ENCODE data around the gene ITSN2. TPM values are rescaled to one million over a fixed set of nuclear protein-coding genes. Genes with fewer than 3 reads are reported as not detected.

Gene ITSN2
- total and polyA plus RNA-seq, 4 donors = 21.0 to 36.7 (median 27.5) TPM

- peak in 3 of 6 donors; percentile 9 to 51 (median 20) for DNase-seq (ENCODE audit: low read depth in 4 of 6, low spot score in 6 of 6)
- Histone ChIP-seq H3K27ac (ENCODE audit: low read depth, low read length) (no peak overlapping the region), H3K4me3 (ENCODE audit: low read depth, low read length) (no peak overlapping the region), H3K4me1 (ENCODE audit: control insufficient read depth, insufficient read depth, low read length) (no peaks in the 10 kb centered on the region), H3K36me3 (ENCODE audit: control insufficient read depth, insufficient read depth, low read length) (no peaks in the 10 kb centered on the region), H3K9me3 (ENCODE audit: control insufficient read depth, insufficient read depth, low read length) (no peaks in the 10 kb centered on the region), H3K27me3 (ENCODE audit: control insufficient read depth, insufficient read depth, low read length) (no peaks in the 10 kb centered on the region)
Measured at GRCh38 chr2:24317491-24317920, 42.8 kb downstream of the ITSN2 start.

DNA sequence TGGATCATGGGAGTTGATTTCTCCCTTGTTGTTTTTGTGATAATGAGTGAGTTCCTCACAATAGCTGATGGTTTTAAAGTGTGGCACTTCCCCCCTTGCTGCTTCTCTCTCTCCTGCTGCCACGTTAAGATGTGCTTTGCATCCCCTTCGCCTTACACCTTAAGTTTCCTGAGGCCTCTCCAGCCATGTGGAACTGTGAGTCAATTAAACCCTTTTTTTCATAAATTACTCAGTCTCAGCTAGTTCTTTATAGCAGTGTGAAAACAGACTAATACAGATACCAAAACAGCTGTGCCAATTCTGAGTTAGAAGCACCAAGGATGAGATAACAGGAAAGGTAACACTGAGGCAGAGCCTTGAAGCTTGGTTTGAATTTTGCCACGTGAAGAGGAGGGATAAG lies 44.7 kb downstream of the ITSN2 start:
- Histone ChIP-seq H3K27me3 (ENCODE audit: control insufficient read depth, insufficient read depth, low read length) (no peaks in the 10 kb centered on the region), H3K36me3 (ENCODE audit: control insufficient read depth, insufficient read depth, low read length) (no peaks in the 10 kb centered on the region), H3K4me1 (ENCODE audit: control insufficient read depth, insufficient read depth, low read length) (no peaks in the 10 kb centered on the region), H3K27ac (ENCODE audit: low read depth, low read length) (no peak overlapping the region), H3K9me3 (ENCODE audit: control insufficient read depth, insufficient read depth, low read length) (no peaks in the 10 kb centered on the region), H3K4me3 (ENCODE audit: low read depth, low read length) (no peak overlapping the region)
- peak in 1 of 6 donors; percentile 23 for DNase-seq (ENCODE audit: low read depth in 4 of 6, low spot score in 6 of 6)
- WGBS (ENCODE audit: insufficient coverage) = 70% methylated on average over 2 of the region's 3 CpGs

DNA sequence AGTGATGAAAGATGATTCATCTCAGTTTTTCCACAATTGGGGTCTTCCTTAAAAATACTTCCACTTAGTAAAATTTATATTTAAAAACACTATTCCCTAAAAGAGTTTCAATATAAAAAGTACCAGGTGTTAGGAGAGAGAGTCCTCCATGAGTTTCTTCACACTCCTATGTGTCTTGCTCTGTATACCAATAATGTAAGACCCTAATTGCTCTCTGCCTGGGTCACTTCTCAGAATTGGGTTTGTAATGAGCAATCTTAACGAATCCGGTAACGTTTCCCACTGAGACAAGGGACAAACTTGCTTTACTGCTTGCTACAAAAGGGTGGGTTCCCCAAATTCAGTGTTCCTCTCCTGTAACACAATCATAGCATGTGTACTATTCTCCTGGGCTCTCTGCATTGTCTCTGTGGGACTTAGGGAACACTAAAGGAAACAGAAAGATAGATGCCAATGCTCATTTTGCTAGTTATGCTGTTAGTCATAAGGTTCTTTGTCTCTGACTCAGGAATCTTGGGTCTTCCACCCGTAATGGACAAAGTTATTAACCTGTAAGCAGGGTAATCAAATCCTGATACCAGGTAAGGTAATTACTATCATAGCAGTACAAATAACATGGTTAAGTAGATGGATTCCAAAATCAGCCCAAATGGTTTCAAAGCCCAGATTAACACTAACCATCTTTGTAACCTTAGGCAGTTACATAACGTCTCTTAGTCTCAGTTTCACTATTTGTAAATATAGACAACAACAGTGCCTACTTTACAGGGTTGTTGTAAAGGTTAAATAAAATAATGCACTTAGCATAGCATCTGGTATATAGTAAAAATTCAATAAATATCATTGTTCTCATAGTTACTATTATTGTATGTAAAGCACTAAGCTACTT lies 46.3 kb downstream of the ITSN2 start:
- H3K27ac ChIP-seq (ENCODE audit: low read depth, low read length) = no peak overlapping the region
- DNase-seq (ENCODE audit: low read depth in 4 of 6, low spot score in 6 of 6) = no peak
- no peak overlapping the region for H3K4me3 ChIP-seq (ENCODE audit: low read depth, low read length)
- 85% methylated on average over 2 of the region's 5 CpGs for WGBS (ENCODE audit: insufficient coverage)
- H3K27me3 ChIP-seq (ENCODE audit: control insufficient read depth, insufficient read depth, low read length) = no peaks in the 10 kb centered on the region
- H3K9me3 ChIP-seq (ENCODE audit: control insufficient read depth, insufficient read depth, low read length) = no peaks in the 10 kb centered on the region
- no peaks in the 10 kb centered on the region for H3K4me1 ChIP-seq (ENCODE audit: control insufficient read depth, insufficient read depth, low read length)
- no peaks in the 10 kb centered on the region for H3K36me3 ChIP-seq (ENCODE audit: control insufficient read depth, insufficient read depth, low read length)

DNA sequence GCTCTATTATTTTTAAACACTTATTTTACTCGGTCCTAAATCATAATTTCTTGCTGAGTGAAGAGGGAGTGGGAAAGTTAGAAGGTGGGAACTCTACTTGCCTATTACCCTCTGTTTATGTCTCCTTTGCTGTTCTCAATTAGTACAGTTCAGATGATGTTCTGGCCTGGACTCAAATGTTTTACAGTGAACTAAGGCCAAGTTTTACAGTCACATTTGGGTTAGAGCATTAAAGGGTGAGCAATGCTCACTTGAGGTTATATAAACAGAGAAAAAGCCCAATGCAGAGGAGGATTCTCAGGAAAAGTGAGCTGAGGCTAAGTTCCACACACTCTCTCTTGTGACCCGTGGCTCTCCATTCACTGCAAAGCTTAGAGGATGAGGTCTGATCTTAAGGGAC lies 52.4 kb downstream of the ITSN2 start:
- no peak for DNase-seq (ENCODE audit: low read depth in 4 of 6, low spot score in 6 of 6)
- H3K4me3 ChIP-seq (ENCODE audit: low read depth, low read length) = no peak overlapping the region
- peaks cover 3% of the 10 kb centered on the region for H3K36me3 ChIP-seq (ENCODE audit: control insufficient read depth, insufficient read depth, low read length)
- H3K27ac ChIP-seq (ENCODE audit: low read depth, low read length) = no peak overlapping the region
- no peaks in the 10 kb centered on the region for H3K4me1 ChIP-seq (ENCODE audit: control insufficient read depth, insufficient read depth, low read length)
- no peaks in the 10 kb centered on the region for H3K9me3 ChIP-seq (ENCODE audit: control insufficient read depth, insufficient read depth, low read length)
- H3K27me3 ChIP-seq (ENCODE audit: control insufficient read depth, insufficient read depth, low read length) = no peaks in the 10 kb centered on the region
- no CpG with 5 or more reads among the region's 2 CpGs for WGBS (ENCODE audit: insufficient coverage)

DNA sequence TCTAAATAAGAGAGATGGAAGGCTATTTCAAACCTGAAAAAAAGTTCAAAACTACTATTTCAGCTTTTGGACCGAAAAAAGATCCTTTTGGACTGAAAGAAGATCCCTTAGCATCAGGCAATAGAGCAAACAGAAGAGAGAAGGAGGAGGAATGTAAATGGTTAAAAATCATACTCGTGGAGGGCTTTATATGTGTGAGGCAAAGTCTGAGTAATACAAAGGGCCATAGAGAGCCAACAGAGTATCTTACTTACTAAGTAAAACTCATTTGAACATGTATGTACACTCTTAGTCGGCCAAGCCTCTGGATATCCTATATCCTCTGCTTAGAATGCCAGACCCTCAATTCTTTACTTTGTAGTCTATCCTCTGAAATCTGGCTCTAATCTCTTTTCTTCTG lies 55.7 kb downstream of the ITSN2 start:
- no peak overlapping the region for H3K4me3 ChIP-seq (ENCODE audit: low read depth, low read length)
- WGBS (ENCODE audit: insufficient coverage) = 22% methylated on average over 1 of the region's 3 CpGs
- H3K4me1 ChIP-seq (ENCODE audit: control insufficient read depth, insufficient read depth, low read length) = no peaks in the 10 kb centered on the region
- H3K27me3 ChIP-seq (ENCODE audit: control insufficient read depth, insufficient read depth, low read length) = no peaks in the 10 kb centered on the region
- peak overlapping the region; percentile 68 for H3K27ac ChIP-seq (ENCODE audit: low read depth, low read length)
- H3K9me3 ChIP-seq (ENCODE audit: control insufficient read depth, insufficient read depth, low read length) = no peaks in the 10 kb centered on the region
- peaks cover 18% of the 10 kb centered on the region for H3K36me3 ChIP-seq (ENCODE audit: control insufficient read depth, insufficient read depth, low read length)
- DNase-seq (ENCODE audit: low read depth in 4 of 6, low spot score in 6 of 6) = peak in 2 of 6 donors; percentile 7 to 13

GRCh38 chr2:24304098-24304497 lies 56.2 kb downstream of the ITSN2 start:
- Histone ChIP-seq H3K27ac (ENCODE audit: low read depth, low read length) (peak overlapping the region; percentile 68), H3K27me3 (ENCODE audit: control insufficient read depth, insufficient read depth, low read length) (no peaks in the 10 kb centered on the region), H3K4me3 (ENCODE audit: low read depth, low read length) (no peak overlapping the region), H3K4me1 (ENCODE audit: control insufficient read depth, insufficient read depth, low read length) (no peaks in the 10 kb centered on the region), H3K9me3 (ENCODE audit: control insufficient read depth, insufficient read depth, low read length) (no peaks in the 10 kb centered on the region), H3K36me3 (ENCODE audit: control insufficient read depth, insufficient read depth, low read length) (peaks cover 18% of the 10 kb centered on the region)
- 15% methylated on average over 4 of the region's 4 CpGs for WGBS (ENCODE audit: insufficient coverage)
- peak in 5 of 6 donors; percentile 30 to 80 (median 37) for DNase-seq (ENCODE audit: low read depth in 4 of 6, low spot score in 6 of 6)

DNA sequence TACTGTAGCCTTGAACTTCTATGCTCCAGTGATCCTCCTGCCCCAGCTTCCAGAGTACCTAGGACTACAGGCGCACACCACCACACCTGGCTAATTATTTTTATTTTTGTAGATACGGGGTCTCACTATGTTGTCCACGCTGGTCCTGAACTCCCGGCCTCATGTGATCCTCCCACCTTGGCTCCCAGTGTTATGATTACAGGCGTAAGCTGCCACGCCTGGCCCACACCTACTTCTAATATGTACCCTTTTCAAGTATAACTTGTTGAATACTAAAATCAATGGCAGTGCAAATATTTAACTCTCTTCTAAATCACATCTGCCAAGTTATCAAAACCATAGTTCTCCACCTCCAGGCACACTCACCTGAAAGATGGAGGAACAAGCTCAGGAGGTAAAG lies 58.7 kb downstream of the ITSN2 start:
- Histone ChIP-seq H3K27me3 (ENCODE audit: control insufficient read depth, insufficient read depth, low read length) (no peaks in the 10 kb centered on the region), H3K4me1 (ENCODE audit: control insufficient read depth, insufficient read depth, low read length) (no peaks in the 10 kb centered on the region), H3K4me3 (ENCODE audit: low read depth, low read length) (no peak overlapping the region), H3K9me3 (ENCODE audit: control insufficient read depth, insufficient read depth, low read length) (no peaks in the 10 kb centered on the region), H3K27ac (ENCODE audit: low read depth, low read length) (no peak overlapping the region), H3K36me3 (ENCODE audit: control insufficient read depth, insufficient read depth, low read length) (peaks cover 25% of the 10 kb centered on the region)
- no peak for DNase-seq (ENCODE audit: low read depth in 4 of 6, low spot score in 6 of 6)
- 95% methylated on average over 4 of the region's 6 CpGs for WGBS (ENCODE audit: insufficient coverage)

- Histone ChIP-seq H3K27me3 (ENCODE audit: control insufficient read depth, insufficient read depth, low read length) (no peaks in the 10 kb centered on the region), H3K36me3 (ENCODE audit: control insufficient read depth, insufficient read depth, low read length) (peaks cover 32% of the 10 kb centered on the region), H3K27ac (ENCODE audit: low read depth, low read length) (no peak overlapping the region), H3K4me3 (ENCODE audit: low read depth, low read length) (no peak overlapping the region), H3K4me1 (ENCODE audit: control insufficient read depth, insufficient read depth, low read length) (no peaks in the 10 kb centered on the region), H3K9me3 (ENCODE audit: control insufficient read depth, insufficient read depth, low read length) (no peaks in the 10 kb centered on the region)
- WGBS (ENCODE audit: insufficient coverage) = 100% methylated on average over 1 of the region's 4 CpGs
- DNase-seq (ENCODE audit: low read depth in 4 of 6, low spot score in 6 of 6) = no peak
Measured at GRCh38 chr2:24297663-24298062, 62.7 kb downstream of the ITSN2 start.

GRCh38 chr2:24287171-24287570 lies 73.2 kb downstream of the ITSN2 start:
- Histone ChIP-seq H3K9me3 (ENCODE audit: control insufficient read depth, insufficient read depth, low read length) (no peaks in the 10 kb centered on the region), H3K4me3 (ENCODE audit: low read depth, low read length) (no peak overlapping the region), H3K36me3 (ENCODE audit: control insufficient read depth, insufficient read depth, low read length) (peaks cover 3% of the 10 kb centered on the region), H3K27ac (ENCODE audit: low read depth, low read length) (no peak overlapping the region), H3K4me1 (ENCODE audit: control insufficient read depth, insufficient read depth, low read length) (no peaks in the 10 kb centered on the region), H3K27me3 (ENCODE audit: control insufficient read depth, insufficient read depth, low read length) (no peaks in the 10 kb centered on the region)
- no peak for DNase-seq (ENCODE audit: low read depth in 4 of 6, low spot score in 6 of 6)
- WGBS (ENCODE audit: insufficient coverage) = no CpG with 5 or more reads among the region's 1 CpG
